Stomach smooth muscle (tissue), 2 donors: ENCODE measurements around the gene NLRP3.
"Not testable (repeated sequence)": the region's sequence is repeated elsewhere in the genome, so short reads cannot be mapped to it uniquely, and the experiment has no call there.

Experiments
- H3K27ac ChIP-seq: one replicate; pipeline ENCODE4 v1.7.0; 2013; ENCODE audit warnings: mild to moderate bottlenecking, low read length, inconsistent platforms
- H3K27me3 ChIP-seq, 2 donors: one replicate each; pipeline ENCODE4 v1.7.0; 2013; ENCODE audit warnings: low read length in 2 of 2; ENCODE audit not compliant: insufficient read depth in 2 of 2, control insufficient read depth in 1 of 2
- H3K36me3 ChIP-seq, 2 donors: one replicate each; pipeline ENCODE4 v1.7.0; 2013; ENCODE audit warnings: low read length in 2 of 2; ENCODE audit not compliant: control insufficient read depth in 2 of 2, insufficient read depth in 2 of 2
- H3K4me1 ChIP-seq: one replicate; pipeline ENCODE4 v1.7.0; 2013; ENCODE audit warnings: low read length; ENCODE audit not compliant: control insufficient read depth, insufficient read depth
- H3K4me3 ChIP-seq, 2 donors: one replicate each; pipeline ENCODE4 v1.7.0; 2013; ENCODE audit warnings: low read length in 2 of 2
- H3K9ac ChIP-seq, 2 donors: one replicate each; pipeline ENCODE4 v1.7.0; 2013; ENCODE audit warnings: low read length in 2 of 2, mild to moderate bottlenecking in 1 of 2
- H3K9me3 ChIP-seq, 2 donors: one replicate each; pipeline ENCODE4 v1.7.0; 2013; ENCODE audit warnings: low read length in 2 of 2; ENCODE audit not compliant: control insufficient read depth in 2 of 2
- donor health status: healthy.
- donor health status: Pancreatic carcinoma.

NLRP3 gene

GRCh38 chr1:247452447-247453039, 36.6 kb downstream of the NLRP3 start:
- Histone ChIP-seq H3K9me3 (no peaks in the 10 kb centered on the region), H3K27ac (no peak overlapping the region), H3K36me3 (no peaks in the 10 kb centered on the region), H3K27me3 (peaks cover 0 to 6% of the 10 kb centered on the region in 2 donors), H3K4me3 (no peak overlapping the region), H3K9ac (no peak overlapping the region), H3K4me1 (no peaks in the 10 kb centered on the region)

- H3K4me3 ChIP-seq, result no peak overlapping the region
- no peak overlapping the region for H3K9ac ChIP-seq
- H3K36me3 ChIP-seq, result no peaks in the 10 kb centered on the region
- H3K27ac ChIP-seq, result no peak overlapping the region
- no peaks in the 10 kb centered on the region for H3K9me3 ChIP-seq
- peaks cover 0 to 7% of the 10 kb centered on the region in 2 donors for H3K27me3 ChIP-seq
- no peaks in the 10 kb centered on the region for H3K4me1 ChIP-seq
Observed at GRCh38 chr1:247453245-247453644, 37.3 kb downstream of the NLRP3 start.

GRCh38 chr1:247453997-247454396, 38.0 kb downstream of the NLRP3 start:
- Histone ChIP-seq H3K4me3 (no peak overlapping the region), H3K27me3 (peaks cover 0 to 7% of the 10 kb centered on the region in 2 donors), H3K9ac (no peak overlapping the region), H3K9me3 (no peaks in the 10 kb centered on the region), H3K4me1 (no peaks in the 10 kb centered on the region), H3K27ac (no peak overlapping the region), H3K36me3 (no peaks in the 10 kb centered on the region)

- Histone ChIP-seq H3K9me3 (no peaks in the 10 kb centered on the region), H3K36me3 (no peaks in the 10 kb centered on the region), H3K4me3 (no peak overlapping the region), H3K4me1 (no peaks in the 10 kb centered on the region), H3K27me3 (peaks cover 0 to 9% of the 10 kb centered on the region in 2 donors), H3K27ac (no peak overlapping the region), H3K9ac (no peak overlapping the region)
Observed at GRCh38 chr1:247456021-247456420, 40.0 kb downstream of the NLRP3 start.

GRCh38 chr1:247456914-247457639, 41.1 kb downstream of the NLRP3 start:
- H3K4me3 ChIP-seq, result no peak overlapping the region
- H3K27me3 ChIP-seq, result peaks cover 0 to 9% of the 10 kb centered on the region in 2 donors
- H3K36me3 ChIP-seq, result no peaks in the 10 kb centered on the region
- H3K9me3 ChIP-seq, result no peaks in the 10 kb centered on the region
- H3K9ac ChIP-seq, result no peak overlapping the region
- H3K4me1 ChIP-seq, result no peaks in the 10 kb centered on the region
- H3K27ac ChIP-seq, result no peak overlapping the region

- Histone ChIP-seq H3K4me3 (no peak overlapping the region), H3K27ac (no peak overlapping the region), H3K9me3 (no peaks in the 10 kb centered on the region), H3K27me3 (peaks cover 0 to 4% of the 10 kb centered on the region in 2 donors), H3K4me1 (no peaks in the 10 kb centered on the region), H3K9ac (no peak overlapping the region), H3K36me3 (no peaks in the 10 kb centered on the region)
Observed at GRCh38 chr1:247459507-247459906, 43.5 kb downstream of the NLRP3 start.

- H3K4me1 ChIP-seq, result no peaks in the 10 kb centered on the region
- H3K9ac ChIP-seq, result no peak overlapping the region
- no peaks in the 10 kb centered on the region for H3K9me3 ChIP-seq
- no peaks in the 10 kb centered on the region for H3K36me3 ChIP-seq
- H3K27ac ChIP-seq, result no peak overlapping the region
- H3K4me3 ChIP-seq, result no peak overlapping the region
- H3K27me3 ChIP-seq, result no peaks in the 10 kb centered on the region
Observed at GRCh38 chr1:247465796-247466195, 49.8 kb downstream of the NLRP3 start.

- H3K27ac ChIP-seq, result no peak overlapping the region
- H3K9me3 ChIP-seq, result no peaks in the 10 kb centered on the region
- H3K36me3 ChIP-seq, result no peaks in the 10 kb centered on the region
- H3K27me3 ChIP-seq, result no peaks in the 10 kb centered on the region
- H3K9ac ChIP-seq, result no peak overlapping the region
- H3K4me3 ChIP-seq, result no peak overlapping the region
- no peaks in the 10 kb centered on the region for H3K4me1 ChIP-seq
Observed at GRCh38 chr1:247467129-247467528, 51.2 kb downstream of the NLRP3 start.

- H3K4me3 ChIP-seq, result no peak overlapping the region
- H3K9me3 ChIP-seq, result no peaks in the 10 kb centered on the region
- H3K27ac ChIP-seq, result no peak overlapping the region
- no peak overlapping the region for H3K9ac ChIP-seq
- H3K27me3 ChIP-seq, result no peaks in the 10 kb centered on the region
- no peaks in the 10 kb centered on the region for H3K36me3 ChIP-seq
- no peaks in the 10 kb centered on the region for H3K4me1 ChIP-seq
Observed at GRCh38 chr1:247468481-247469140, 52.6 kb downstream of the NLRP3 start.

- Histone ChIP-seq H3K9me3 (no peaks in the 10 kb centered on the region), H3K36me3 (no peaks in the 10 kb centered on the region), H3K4me1 (no peaks in the 10 kb centered on the region), H3K4me3 (no peak overlapping the region), H3K9ac (no peak overlapping the region), H3K27me3 (no peaks in the 10 kb centered on the region), H3K27ac (no peak overlapping the region)
Observed at GRCh38 chr1:247469141-247469535, 53.2 kb downstream of the NLRP3 start.

GRCh38 chr1:247470942-247471429, 55.0 kb downstream of the NLRP3 start:
- not testable (repeated sequence) for H3K4me3 ChIP-seq, H3K36me3 ChIP-seq, H3K9ac ChIP-seq, H3K4me1 ChIP-seq, H3K9me3 ChIP-seq, H3K27me3 ChIP-seq, H3K27ac ChIP-seq
